HG02885 (cell line): ENCODE data around the gene FAF1.
"Not testable (repeated sequence)": the region's sequence is repeated elsewhere in the genome, so short reads cannot be mapped to it uniquely, and the experiment has no call there.

Source experiments
- ATAC-seq: cut with Tn5 transposase; IDR thresholded peaks from one replicate; pipeline ENCODE4 v1.9.1; 2021; ENCODE audit warnings: mild to moderate bottlenecking; ENCODE audit not compliant: unreplicated experiment, poor library complexity

FAF1 gene

GRCh38 chr1:50605186-50605875, 354.7 kb downstream of the FAF1 start:
- no peak for ATAC-seq

- no peak for ATAC-seq
Measured at GRCh38 chr1:50604580-50604979, 355.5 kb downstream of the FAF1 start.

DNA sequence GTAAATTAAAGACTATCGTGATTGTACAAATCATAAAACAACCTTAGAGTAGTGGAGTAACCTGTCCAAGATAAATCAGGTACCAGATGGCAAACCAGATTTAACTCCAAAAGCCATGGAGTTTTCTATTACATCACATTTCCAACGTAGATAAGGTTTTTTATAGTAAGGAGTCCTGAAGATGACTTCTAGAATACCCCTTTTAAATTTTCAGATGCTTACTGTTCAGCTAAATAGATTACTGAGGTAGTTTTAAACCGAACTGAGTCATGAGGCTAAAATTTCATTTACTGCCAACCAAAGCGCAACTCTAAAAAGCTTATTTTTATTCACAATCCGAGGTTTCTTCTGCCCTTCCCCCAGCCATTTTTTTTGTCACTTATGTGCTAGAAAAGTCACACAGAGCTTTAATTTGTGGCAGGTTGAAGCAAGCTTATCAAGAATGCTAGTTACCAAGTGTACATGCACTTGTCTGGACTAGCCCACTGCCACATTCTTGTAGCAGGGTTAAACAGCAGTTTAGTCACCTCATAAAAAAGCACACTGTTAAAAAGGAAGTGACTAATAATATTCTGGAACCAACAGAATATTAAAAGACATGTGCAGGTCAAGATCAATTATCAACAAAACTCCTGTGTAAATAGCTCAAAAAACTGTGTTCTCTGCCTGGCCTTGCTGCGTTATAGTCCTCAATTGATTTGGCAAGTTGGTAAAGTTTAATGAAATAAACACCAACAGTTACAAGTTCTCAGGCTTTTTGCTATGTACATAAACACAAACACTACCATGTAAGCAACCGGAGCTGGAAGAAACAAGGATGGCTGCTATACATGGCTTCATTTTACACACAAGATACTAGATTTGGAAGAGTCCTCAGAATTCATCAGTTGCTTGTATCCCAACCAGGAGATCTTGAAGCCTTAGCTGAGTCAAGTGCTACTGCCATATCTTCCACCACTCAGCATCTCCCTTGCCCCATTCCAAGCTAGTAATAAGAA, 356.5 kb downstream of the FAF1 start:
- ATAC-seq = no peak

DNA sequence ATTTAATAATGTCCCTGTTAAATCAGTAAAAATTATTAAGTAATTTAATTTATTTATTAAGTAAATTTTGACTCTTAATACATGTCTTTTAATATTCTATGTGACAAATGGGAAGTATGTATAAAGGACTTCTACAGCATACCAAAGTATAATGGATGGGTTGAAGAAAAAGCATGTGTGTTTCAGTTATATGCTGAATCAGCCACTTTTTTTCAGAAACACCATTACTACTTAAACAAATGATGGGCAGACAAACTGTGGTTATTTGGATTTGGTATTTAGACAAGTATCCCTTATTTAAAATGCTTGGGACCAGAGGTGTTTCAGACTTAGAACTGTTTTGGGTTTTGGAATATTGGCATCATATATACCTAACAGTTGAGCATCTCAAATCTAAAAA, 360.5 kb downstream of the FAF1 start:
- no peak for ATAC-seq

DNA sequence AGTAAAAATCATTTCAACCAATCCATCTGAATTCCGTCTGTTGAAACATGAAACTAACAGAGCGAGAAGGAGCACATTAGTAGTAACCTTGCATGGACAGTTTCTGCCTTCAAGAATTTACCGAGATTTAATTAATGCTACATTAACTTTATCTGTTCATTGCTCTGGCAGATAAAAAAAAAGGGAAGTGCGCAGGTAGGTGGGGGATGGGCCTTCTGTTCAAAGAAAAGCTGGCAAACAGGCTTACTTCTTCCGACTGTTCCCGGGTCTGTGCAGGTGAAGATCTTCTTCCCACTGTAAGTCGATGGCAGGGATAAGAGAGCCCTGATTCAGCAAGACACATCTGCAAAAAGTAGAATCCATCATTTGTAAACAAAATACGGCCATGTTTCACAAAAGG, 364.2 kb downstream of the FAF1 start:
- ATAC-seq = no peak

DNA sequence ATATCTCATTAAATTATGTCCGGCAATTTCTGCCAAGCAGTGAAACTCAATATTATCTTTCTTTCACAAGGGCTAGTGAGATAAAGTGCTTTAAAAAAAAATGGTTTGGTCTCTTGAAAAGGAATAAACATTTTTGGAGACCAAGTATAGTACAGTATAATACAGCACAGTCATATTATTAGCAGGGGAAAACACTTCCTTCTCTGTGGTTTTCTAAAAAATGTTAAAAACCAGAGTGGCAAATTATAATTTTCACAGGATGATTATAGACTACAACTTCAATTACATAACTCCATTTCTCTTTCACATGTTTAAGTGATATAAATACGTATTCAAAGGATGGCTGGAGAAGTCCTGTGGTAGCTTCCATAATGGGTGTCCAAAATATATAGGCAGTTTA, 366.6 kb downstream of the FAF1 start:
- no peak for ATAC-seq

- ATAC-seq = no peak
Measured at GRCh38 chr1:50591598-50591997, 368.5 kb downstream of the FAF1 start.

DNA sequence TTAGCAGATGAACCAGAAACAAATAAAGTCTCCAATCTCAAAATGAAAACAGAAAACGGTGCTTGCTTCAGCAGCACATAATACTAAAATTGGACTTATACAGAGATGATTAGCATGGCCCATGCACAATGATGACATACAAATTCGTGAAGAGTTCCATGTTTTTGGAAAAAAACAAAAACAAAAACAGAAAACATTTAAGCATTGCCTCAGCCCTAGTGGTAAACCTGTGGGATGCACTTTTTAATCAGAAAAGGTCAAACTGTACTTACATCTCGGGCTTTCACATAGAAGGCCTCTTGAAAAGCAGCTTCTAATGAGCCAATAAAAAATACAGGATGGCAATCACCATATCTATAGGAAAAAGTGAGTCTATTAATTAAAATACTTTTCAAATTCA, 377.7 kb downstream of the FAF1 start:
- no peak for ATAC-seq

GRCh38 chr1:50570066-50570468, 390.0 kb downstream of the FAF1 start:
- ATAC-seq = no peak

DNA sequence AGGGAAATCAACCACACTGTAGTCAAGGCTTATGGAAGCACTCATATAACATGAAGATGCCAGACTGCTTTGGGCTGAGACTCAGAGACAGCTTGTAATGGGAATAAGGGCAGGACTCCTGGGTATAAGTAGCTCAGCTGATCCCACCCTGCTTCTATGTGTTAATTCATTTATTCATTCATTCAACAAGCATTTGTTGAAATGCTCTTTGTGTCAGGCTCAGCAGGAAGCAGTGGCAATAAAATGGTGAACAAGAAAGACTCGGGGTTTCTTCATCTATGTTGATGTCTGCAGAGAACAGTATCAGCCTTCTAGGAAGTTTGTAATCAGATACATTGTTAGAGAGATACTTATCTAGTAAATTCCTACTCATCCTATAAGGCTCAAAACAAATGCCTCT, 391.3 kb downstream of the FAF1 start:
- ATAC-seq = no peak

- no peak for ATAC-seq
Measured at GRCh38 chr1:50566405-50566804, 393.7 kb downstream of the FAF1 start.

DNA sequence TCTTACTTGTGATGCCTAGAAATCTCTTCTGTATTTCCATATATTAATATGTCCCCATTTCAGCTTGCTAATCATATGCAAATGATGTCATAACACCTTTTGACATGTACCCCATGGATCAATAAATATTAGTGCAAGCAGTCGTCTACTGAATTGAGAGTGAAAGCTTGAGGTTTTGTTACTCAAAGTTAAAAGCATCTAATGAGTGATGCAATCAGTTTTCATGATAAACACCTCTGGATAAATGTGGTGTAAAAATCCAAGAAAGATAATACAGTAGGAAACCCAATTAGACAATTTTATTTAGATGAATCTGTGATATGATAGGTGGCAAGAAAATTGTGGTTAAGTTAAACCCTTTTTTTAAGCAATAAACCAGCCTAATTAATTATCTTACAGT, 395.6 kb downstream of the FAF1 start:
- ATAC-seq = no peak

DNA sequence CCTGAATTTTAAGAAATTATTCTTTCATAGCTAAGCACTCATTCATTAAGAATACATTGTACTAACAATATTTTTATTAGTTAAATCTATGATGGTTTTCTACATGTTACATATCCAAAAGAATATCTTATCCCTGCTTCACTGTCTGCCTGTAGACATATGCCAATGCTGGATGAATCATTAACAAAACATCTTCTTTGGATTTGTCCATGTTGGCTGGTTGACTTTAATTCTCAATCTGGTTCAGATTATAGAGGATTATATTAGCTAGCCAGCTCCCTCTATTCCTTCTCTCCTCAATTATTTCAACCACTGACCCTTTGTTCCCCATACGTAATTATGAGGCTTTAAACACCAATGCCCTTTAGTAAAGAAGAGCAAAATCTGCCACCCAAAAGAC, 398.0 kb downstream of the FAF1 start:
- ATAC-seq = no peak

- no peak for ATAC-seq
Measured at GRCh38 chr1:50559421-50559820, 400.6 kb downstream of the FAF1 start.

- ATAC-seq = no peak
Measured at GRCh38 chr1:50553921-50554320, 406.1 kb downstream of the FAF1 start.

- ATAC-seq = no peak
Measured at GRCh38 chr1:50548243-50548642, 411.8 kb downstream of the FAF1 start.

- no peak for ATAC-seq
Measured at GRCh38 chr1:50542362-50542761, 417.7 kb downstream of the FAF1 start.

DNA sequence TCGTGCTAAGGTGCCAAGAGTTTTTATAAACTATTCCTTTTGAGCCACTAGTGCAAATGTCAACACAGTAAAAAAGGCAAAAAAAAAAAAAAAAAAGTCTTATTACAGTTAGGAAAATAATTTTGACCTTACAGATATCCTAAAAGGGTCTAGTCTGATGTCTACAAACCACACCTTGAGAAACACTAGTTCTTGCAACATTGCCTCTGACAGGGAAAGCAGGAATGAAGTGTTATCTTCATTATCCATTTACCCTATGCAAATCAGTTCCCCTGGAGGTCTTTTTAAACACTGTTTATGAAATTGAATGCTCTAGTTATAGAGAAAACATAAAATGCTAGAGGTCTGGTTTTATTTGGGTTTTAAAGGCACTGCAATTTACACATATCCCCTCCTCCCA, 421.6 kb downstream of the FAF1 start:
- ATAC-seq = no peak

GRCh38 chr1:50531601-50532000, 428.5 kb downstream of the FAF1 start:
- no peak for ATAC-seq

GRCh38 chr1:50531027-50531426, 429.0 kb downstream of the FAF1 start:
- no peak for ATAC-seq

DNA sequence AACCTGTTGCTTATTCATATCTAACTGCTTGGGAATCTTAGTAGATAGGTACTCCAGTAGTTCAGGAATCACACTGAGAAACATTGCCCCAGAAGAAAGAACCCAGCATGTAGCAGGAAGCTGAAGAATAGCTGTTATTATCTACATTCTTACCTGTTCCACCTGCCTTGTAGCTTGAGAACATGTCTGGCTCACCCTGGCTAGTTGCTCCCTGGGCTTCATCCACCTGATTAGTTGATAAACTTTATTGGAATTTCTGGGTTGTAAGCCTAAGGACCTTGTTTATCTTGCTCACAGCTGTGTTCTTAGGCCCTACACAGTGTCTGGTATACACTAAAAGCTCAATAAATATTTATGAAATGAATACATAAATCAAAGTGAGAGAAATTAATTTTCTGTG, 430.6 kb downstream of the FAF1 start:
- ATAC-seq = no peak

DNA sequence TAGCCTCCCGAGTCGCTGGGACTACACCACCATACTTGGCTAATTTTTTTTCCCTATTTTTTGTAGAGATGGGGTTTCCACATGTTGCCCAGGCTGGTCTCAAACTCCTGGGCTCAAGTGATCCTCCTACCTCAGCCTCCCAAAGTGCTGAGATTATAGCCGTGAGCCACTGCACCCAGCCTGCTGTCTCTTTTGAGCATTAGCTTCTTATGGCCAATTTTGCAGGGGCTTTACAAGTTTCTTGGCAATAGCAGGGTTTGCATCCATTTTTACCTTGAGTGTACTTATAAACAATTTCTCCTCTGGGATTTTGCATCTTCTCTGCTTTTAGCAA, 432.1 kb downstream of the FAF1 start:
- not testable (repeated sequence) for ATAC-seq
